Osteocyte (in vitro differentiated cells): ENCODE results near the gene ABCG1. TPM values are rescaled to one million over a fixed set of nuclear protein-coding genes. Genes with fewer than 3 reads are reported as not detected.

Experiments
- DNase-seq: peaks from one replicate; pipeline ENCODE4 v3.0.0; 2021; ENCODE audit warnings: mixed read lengths; ENCODE audit not compliant: unreplicated experiment; ENCODE audit errors: extremely low spot score
- H3K27ac Mint-ChIP-seq: one replicate; pipeline ENCODE4 v1.8.0; 2021; ENCODE audit warnings: mild to moderate bottlenecking, mixed read lengths; ENCODE audit not compliant: unreplicated experiment
- H3K27me3 Mint-ChIP-seq: one replicate; pipeline ENCODE4 v1.8.0; 2021; ENCODE audit warnings: mixed read lengths; ENCODE audit not compliant: unreplicated experiment
- H3K36me3 Mint-ChIP-seq: one replicate; pipeline ENCODE4 v1.8.0; 2021; ENCODE audit warnings: mixed read lengths; ENCODE audit not compliant: unreplicated experiment
- H3K4me1 Mint-ChIP-seq: one replicate; pipeline ENCODE4 v1.8.0; 2021; ENCODE audit warnings: mixed read lengths; ENCODE audit not compliant: unreplicated experiment
- H3K4me3 Mint-ChIP-seq: one replicate; pipeline ENCODE4 v1.8.0; 2021; ENCODE audit warnings: mild to moderate bottlenecking, moderate library complexity, mixed read lengths; ENCODE audit not compliant: unreplicated experiment
- H3K9me3 Mint-ChIP-seq: one replicate; pipeline ENCODE4 v1.8.0; 2021; ENCODE audit warnings: mixed read lengths; ENCODE audit not compliant: unreplicated experiment
- CTCF ChIP-seq: fragments of 200-600 bp; sonication (generic); IDR thresholded peaks from 2 replicates; pipeline ENCODE4 v1.5.0; 2021; ENCODE audit warnings: antibody characterized with exemption, mild to moderate bottlenecking, moderate library complexity
- total RNA-seq: library from RNA; stranded (reverse); gene quantifications from 2 replicates; pipeline ENCODE4 v1.2.1, GENCODE V29; 2021

Gene ABCG1
- total RNA-seq, 1 donor from 2014 or later = 16.5 TPM

GRCh38 chr21:42234041-42234440 lies 15.1 kb downstream of the ABCG1 start:
- H3K4me3 Mint-ChIP-seq = peak overlapping the region; percentile 40
- no peak for DNase-seq
- no peaks in the 10 kb centered on the region for H3K9me3 Mint-ChIP-seq
- peak overlapping the region; percentile 60 for H3K27ac Mint-ChIP-seq
- H3K4me1 Mint-ChIP-seq = peaks cover 45% of the 10 kb centered on the region
- no peak for TF ChIP-seq CTCF
- H3K36me3 Mint-ChIP-seq = peaks cover 2% of the 10 kb centered on the region
- H3K27me3 Mint-ChIP-seq = peaks cover 13% of the 10 kb centered on the region

GRCh38 chr21:42234464-42235241 lies 15.7 kb downstream of the ABCG1 start:
- Mint-ChIP-seq H3K36me3 (peaks cover 2% of the 10 kb centered on the region), H3K27ac (peak overlapping the region; percentile 60), H3K9me3 (no peaks in the 10 kb centered on the region), H3K4me1 (peaks cover 43% of the 10 kb centered on the region), H3K27me3 (peaks cover 13% of the 10 kb centered on the region), H3K4me3 (peak overlapping the region; percentile 63)
- TF ChIP-seq CTCF = no peak
- DNase-seq = no peak

- Mint-ChIP-seq H3K4me1 (peaks cover 40% of the 10 kb centered on the region), H3K9me3 (no peaks in the 10 kb centered on the region), H3K4me3 (peak overlapping the region; percentile 63), H3K27me3 (peaks cover 13% of the 10 kb centered on the region), H3K36me3 (peaks cover 2% of the 10 kb centered on the region), H3K27ac (peak overlapping the region; percentile 64)
- TF ChIP-seq CTCF = no peak
- no peak for DNase-seq
These were observed 16.7 kb downstream of the ABCG1 start for GRCh38 chr21:42235593-42235992.

GRCh38 chr21:42236014-42236413 lies 17.1 kb downstream of the ABCG1 start:
- DNase-seq = no peak
- H3K27me3 Mint-ChIP-seq = peaks cover 13% of the 10 kb centered on the region
- peak overlapping the region; percentile 64 for H3K27ac Mint-ChIP-seq
- peaks cover 2% of the 10 kb centered on the region for H3K36me3 Mint-ChIP-seq
- H3K4me1 Mint-ChIP-seq = peaks cover 40% of the 10 kb centered on the region
- TF ChIP-seq CTCF = no peak
- no peak overlapping the region for H3K4me3 Mint-ChIP-seq
- no peaks in the 10 kb centered on the region for H3K9me3 Mint-ChIP-seq

- Mint-ChIP-seq H3K36me3 (peaks cover 2% of the 10 kb centered on the region), H3K4me3 (no peak overlapping the region), H3K27ac (peak overlapping the region; percentile 64), H3K4me1 (peaks cover 40% of the 10 kb centered on the region), H3K9me3 (no peaks in the 10 kb centered on the region), H3K27me3 (peaks cover 13% of the 10 kb centered on the region)
- DNase-seq = no peak
- TF ChIP-seq CTCF = no peak
These were observed 17.8 kb downstream of the ABCG1 start for GRCh38 chr21:42236693-42237092.
